HFFc6 (cell line): Measurements from ENCODE around the gene LRRC8A. TPM values are rescaled to one million over a fixed set of nuclear protein-coding genes. Genes with fewer than 3 reads are reported as not detected.
"Not testable (repeated sequence)": the region's sequence is repeated elsewhere in the genome, so short reads cannot be mapped to it uniquely, and the experiment has no call there.

Experiments used
- DNase-seq: peaks from one replicate; pipeline ENCODE4 v3.0.0-alpha.2; 2018
- H3K27ac Mint-ChIP-seq: 2 replicates; pipeline ENCODE4 v1.8.0; 2020; ENCODE audit warnings: mild to moderate bottlenecking, mixed read lengths
- H3K27me3 Mint-ChIP-seq: 2 replicates; pipeline ENCODE4 v1.8.0; 2021; ENCODE audit warnings: mild to moderate bottlenecking, moderate library complexity, mixed read lengths; ENCODE audit not compliant: insufficient read depth
- H3K36me3 Mint-ChIP-seq: 2 replicates; pipeline ENCODE4 v1.8.0; 2021; ENCODE audit warnings: low read depth, mixed read lengths
- H3K4me1 Mint-ChIP-seq: 2 replicates; pipeline ENCODE4 v1.8.0; 2020; ENCODE audit warnings: low read depth, mixed read lengths
- H3K4me3 Mint-ChIP-seq: 2 replicates; pipeline ENCODE4 v1.8.0; 2020; ENCODE audit warnings: mild to moderate bottlenecking, moderate library complexity, mixed read lengths
- H3K9me3 Mint-ChIP-seq: 2 replicates; pipeline ENCODE4 v1.8.0; 2020; ENCODE audit warnings: mild to moderate bottlenecking, mixed read lengths
- CTCF ChIP-seq: fragments of 200-600 bp; sonication (generic); IDR thresholded peaks from 2 replicates; pipeline ENCODE4 v1.5.0; 2021; ENCODE audit warnings: antibody characterized with exemption, mild to moderate bottlenecking
- total RNA-seq, 6 experiments: library from RNA; stranded (reverse); fragmentation: NEBNext Ultra II Directional; extraction: Animal tissue kit (Norgen Biotek cat#: 25700); gene quantifications; 2 replicates in 1 of 6; 3 replicates in 5 of 6; pipeline ENCODE4 v1.2.3, GENCODE V29; 2021

LRRC8A gene
- total RNA-seq, 6 experiments from 2014 or later: 37.8 to 51.9 (median 39.6) TPM

GRCh38 chr9:128851779-128852600 lies 29.9 kb upstream of the LRRC8A start:
- not testable (repeated sequence) for H3K4me1 Mint-ChIP-seq, H3K27me3 Mint-ChIP-seq, H3K27ac Mint-ChIP-seq, H3K4me3 Mint-ChIP-seq
- TF ChIP-seq CTCF: peak; percentile 82
- peaks cover 29% of the 10 kb centered on the region for H3K36me3 Mint-ChIP-seq
- peaks cover 30% of the 10 kb centered on the region for H3K9me3 Mint-ChIP-seq
- DNase-seq: peak; percentile 64

- Mint-ChIP-seq H3K9me3 (peaks cover 29% of the 10 kb centered on the region), H3K36me3 (peaks cover 26% of the 10 kb centered on the region)
- H3K27me3 Mint-ChIP-seq, H3K4me3 Mint-ChIP-seq, H3K27ac Mint-ChIP-seq, DNase-seq, H3K4me1 Mint-ChIP-seq: not testable (repeated sequence)
Measured at GRCh38 chr9:128852646-128853045, 29.3 kb upstream of the LRRC8A start.

- not testable (repeated sequence) for H3K4me3 Mint-ChIP-seq, H3K27me3 Mint-ChIP-seq, H3K4me1 Mint-ChIP-seq, DNase-seq, H3K27ac Mint-ChIP-seq
- peaks cover 18% of the 10 kb centered on the region for H3K9me3 Mint-ChIP-seq
- H3K36me3 Mint-ChIP-seq: peaks cover 19% of the 10 kb centered on the region
Measured at GRCh38 chr9:128854454-128854853, 27.5 kb upstream of the LRRC8A start.

- H3K4me3 Mint-ChIP-seq, H3K4me1 Mint-ChIP-seq, H3K27me3 Mint-ChIP-seq, H3K9me3 Mint-ChIP-seq, H3K27ac Mint-ChIP-seq, H3K36me3 Mint-ChIP-seq, DNase-seq: not testable (repeated sequence)
Measured at GRCh38 chr9:128858476-128858875, 23.5 kb upstream of the LRRC8A start.

- H3K27ac Mint-ChIP-seq: no peak overlapping the region
- no peaks in the 10 kb centered on the region for H3K4me1 Mint-ChIP-seq
- H3K4me3 Mint-ChIP-seq: no peak overlapping the region
- no peaks in the 10 kb centered on the region for H3K36me3 Mint-ChIP-seq
- H3K9me3 Mint-ChIP-seq: no peaks in the 10 kb centered on the region
- no peak for TF ChIP-seq CTCF
- no peak for DNase-seq
- no peaks in the 10 kb centered on the region for H3K27me3 Mint-ChIP-seq
Measured at GRCh38 chr9:128860937-128861336, 21.0 kb upstream of the LRRC8A start.

GRCh38 chr9:128861501-128861900 lies 20.4 kb upstream of the LRRC8A start:
- DNase-seq: no peak
- no peak overlapping the region for H3K27ac Mint-ChIP-seq
- no peaks in the 10 kb centered on the region for H3K36me3 Mint-ChIP-seq
- H3K27me3 Mint-ChIP-seq: no peaks in the 10 kb centered on the region
- no peaks in the 10 kb centered on the region for H3K9me3 Mint-ChIP-seq
- TF ChIP-seq CTCF: no peak
- no peak overlapping the region for H3K4me3 Mint-ChIP-seq
- no peaks in the 10 kb centered on the region for H3K4me1 Mint-ChIP-seq

GRCh38 chr9:128862401-128862851 lies 19.5 kb upstream of the LRRC8A start:
- TF ChIP-seq CTCF: no peak
- no peak for DNase-seq
- Mint-ChIP-seq H3K27me3 (no peaks in the 10 kb centered on the region), H3K4me3 (no peak overlapping the region), H3K4me1 (no peaks in the 10 kb centered on the region), H3K9me3 (no peaks in the 10 kb centered on the region), H3K27ac (no peak overlapping the region), H3K36me3 (no peaks in the 10 kb centered on the region)
